Skeletal muscle tissue (tissue), 4 donors: ENCODE measurements around the gene CDC37. TPM values are rescaled to one million over a fixed set of nuclear protein-coding genes. Genes with fewer than 3 reads are reported as not detected.
"Not testable (repeated sequence)": the region's sequence is repeated elsewhere in the genome, so short reads cannot be mapped to it uniquely, and the experiment has no call there.

ENCODE experiments used
- H3K27ac ChIP-seq: one replicate; pipeline ENCODE4 v1.7.0; 2013; ENCODE audit warnings: mild to moderate bottlenecking, low read depth, low read length, inconsistent platforms
- H3K27me3 ChIP-seq, 3 donors: one replicate each; pipeline ENCODE4 v1.7.0; 2013; ENCODE audit warnings: low read length in 3 of 3; ENCODE audit not compliant: control insufficient read depth in 3 of 3, insufficient read depth in 3 of 3
- H3K36me3 ChIP-seq, 3 donors: one replicate each; pipeline ENCODE4 v1.7.0; 2013; ENCODE audit warnings: low read length in 3 of 3; ENCODE audit not compliant: control insufficient read depth in 3 of 3, insufficient read depth in 3 of 3
- H3K4me1 ChIP-seq, 3 donors: one replicate each; pipeline ENCODE4 v1.7.0; 2013; ENCODE audit warnings: low read length in 3 of 3, mild to moderate bottlenecking in 3 of 3; ENCODE audit not compliant: control insufficient read depth in 3 of 3, insufficient read depth in 3 of 3
- H3K4me3 ChIP-seq, 3 donors: one replicate each; pipeline ENCODE4 v1.7.0; 2013; ENCODE audit warnings: low read length in 3 of 3
- H3K9ac ChIP-seq, 3 donors: one replicate each; pipeline ENCODE4 v1.7.0; 2013; ENCODE audit warnings: low read length in 3 of 3, mild to moderate bottlenecking in 3 of 3, moderate library complexity in 2 of 3, low read depth in 1 of 3
- H3K9me3 ChIP-seq, 3 donors: one replicate each; pipeline ENCODE4 v1.7.0; 2013; ENCODE audit warnings: low read length in 3 of 3; ENCODE audit not compliant: control insufficient read depth in 3 of 3
- total RNA-seq: library from RNA; depleted of rRNA; stranded (reverse); fragments of >200 nt; gene quantifications from one replicate; pipeline ENCODE4 v1.2.3, GENCODE V29; 2014
- donor health status: Osteomylitis.

The CDC37 gene
- total RNA-seq, 1 donor from 2014 or later = 73.1 TPM

GRCh38 chr19:10412257-10412977 is 9.1 kb upstream of the CDC37 start:
- H3K9me3 ChIP-seq = no peaks in the 10 kb centered on the region
- no peaks in the 10 kb centered on the region for H3K36me3 ChIP-seq
- no peak overlapping the region for H3K4me3 ChIP-seq
- H3K27ac ChIP-seq = no peak overlapping the region
- H3K9ac ChIP-seq = no peak overlapping the region
- peaks cover 15 to 20% (median 17%) of the 10 kb centered on the region in 3 donors for H3K27me3 ChIP-seq
- peaks cover 7 to 19% (median 10%) of the 10 kb centered on the region in 3 donors for H3K4me1 ChIP-seq

GRCh38 chr19:10411224-10411623 is 7.9 kb upstream of the CDC37 start:
- H3K27me3 ChIP-seq = peaks cover 9 to 17% (median 11%) of the 10 kb centered on the region in 3 donors
- H3K9ac ChIP-seq, H3K27ac ChIP-seq, H3K9me3 ChIP-seq, H3K4me3 ChIP-seq, H3K36me3 ChIP-seq: not testable (repeated sequence)
- peaks cover 3 to 12% (median 5%) of the 10 kb centered on the region in 3 donors for H3K4me1 ChIP-seq

GRCh38 chr19:10408511-10409283 is 5.4 kb upstream of the CDC37 start:
- no peak overlapping the region for H3K9ac ChIP-seq
- peaks cover 7 to 15% (median 9%) of the 10 kb centered on the region in 3 donors for H3K4me1 ChIP-seq
- no peaks in the 10 kb centered on the region for H3K9me3 ChIP-seq
- H3K27ac ChIP-seq = no peak overlapping the region
- H3K36me3 ChIP-seq = no peaks in the 10 kb centered on the region
- H3K4me3 ChIP-seq = no peak overlapping the region
- H3K27me3 ChIP-seq = peaks cover 23 to 26% (median 24%) of the 10 kb centered on the region in 3 donors

GRCh38 chr19:10407096-10407495 is 3.8 kb upstream of the CDC37 start:
- Histone ChIP-seq H3K9ac (no peak overlapping the region), H3K4me1 (peaks cover 13 to 24% (median 18%) of the 10 kb centered on the region in 3 donors), H3K4me3 (no peak overlapping the region), H3K9me3 (no peaks in the 10 kb centered on the region), H3K27me3 (peaks cover 23 to 26% (median 24%) of the 10 kb centered on the region in 3 donors), H3K27ac (no peak overlapping the region), H3K36me3 (no peaks in the 10 kb centered on the region)

- H3K9me3 ChIP-seq = no peaks in the 10 kb centered on the region
- H3K36me3 ChIP-seq = no peaks in the 10 kb centered on the region
- H3K27ac ChIP-seq = no peak overlapping the region
- no peak overlapping the region for H3K4me3 ChIP-seq
- H3K9ac ChIP-seq = no peak overlapping the region
- peaks cover 23 to 26% (median 24%) of the 10 kb centered on the region in 3 donors for H3K27me3 ChIP-seq
- H3K4me1 ChIP-seq = peaks cover 22 to 33% (median 27%) of the 10 kb centered on the region in 3 donors
Observed at GRCh38 chr19:10406191-10406590, 2.8 kb upstream of the CDC37 start.

GRCh38 chr19:10404888-10405820 is 1.8 kb upstream of the CDC37 start:
- H3K27me3 ChIP-seq = peaks cover 23 to 26% (median 24%) of the 10 kb centered on the region in 3 donors
- H3K27ac ChIP-seq = no peak overlapping the region
- no peak overlapping the region for H3K9ac ChIP-seq
- no peaks in the 10 kb centered on the region for H3K9me3 ChIP-seq
- peaks cover 33 to 43% (median 37%) of the 10 kb centered on the region in 3 donors for H3K4me1 ChIP-seq
- H3K36me3 ChIP-seq = no peaks in the 10 kb centered on the region
- H3K4me3 ChIP-seq = peak overlapping the region in 1 of 3 donors; percentile 88

- peak overlapping the region; percentile 96 to 100 (median 97) for H3K9ac ChIP-seq
- no peaks in the 10 kb centered on the region for H3K9me3 ChIP-seq
- peaks cover 14 to 15% (median 14%) of the 10 kb centered on the region in 3 donors for H3K27me3 ChIP-seq
- peak overlapping the region; percentile 92 for H3K27ac ChIP-seq
- peaks cover 0 to 8% (median 4%) of the 10 kb centered on the region in 3 donors for H3K36me3 ChIP-seq
- peak overlapping the region; percentile 88 to 98 (median 98) for H3K4me3 ChIP-seq
- H3K4me1 ChIP-seq = peaks cover 52 to 69% (median 58%) of the 10 kb centered on the region in 3 donors
Observed at GRCh38 chr19:10402441-10403038, 802 bp downstream of the CDC37 start.

GRCh38 chr19:10399878-10400277 is 3.5 kb downstream of the CDC37 start:
- Histone ChIP-seq H3K9me3 (no peaks in the 10 kb centered on the region), H3K27me3 (peaks cover 0 to 5% (median 3%) of the 10 kb centered on the region in 3 donors), H3K27ac (peak overlapping the region; percentile 92), H3K4me3 (peak overlapping the region in 2 of 3 donors; percentile 31 to 49), H3K4me1 (peaks cover 53 to 70% (median 58%) of the 10 kb centered on the region in 3 donors), H3K9ac (peak overlapping the region; percentile 34 to 97 (median 74)), H3K36me3 (peaks cover 6 to 18% (median 15%) of the 10 kb centered on the region in 3 donors)

GRCh38 chr19:10399340-10399739 is 4.0 kb downstream of the CDC37 start:
- not testable (repeated sequence) for H3K4me3 ChIP-seq, H3K27me3 ChIP-seq, H3K9me3 ChIP-seq
- peaks cover 50 to 66% (median 54%) of the 10 kb centered on the region in 3 donors for H3K4me1 ChIP-seq
- H3K9ac ChIP-seq = peak overlapping the region in 1 of 3 donors; percentile 45
- H3K36me3 ChIP-seq = peaks cover 9 to 20% (median 18%) of the 10 kb centered on the region in 3 donors
- H3K27ac ChIP-seq = peak overlapping the region; percentile 70
